HCT116 (cell line): ENCODE results near the gene BFSP2. TPM values are rescaled to one million over a fixed set of nuclear protein-coding genes. Genes with fewer than 3 reads are reported as not detected.

Source experiments
- ATAC-seq: fragments of 200-7000 bp; cut with Tn5 transposase; 2 replicates; pipeline ENCODE4 v1.9.1; 2020; ENCODE audit warnings: mild to moderate bottlenecking, moderate library complexity
- BruUV-seq: library from RNA; stranded (reverse); fragments of 400-500 nt; replicated peaks from 2 replicates; lab custom pipeline; 2021; lab: Mats Ljungman, UMichigan
- CTCF ChIA-PET: fragments of 300-600 bp; sonication (Branson Sonifier 250); formaldehyde crosslinking; loops from one replicate; lab custom pipeline; 2021; ENCODE audit warnings: antibody characterized with exemption; lab: Charles Lee
- POLR2A ChIA-PET: fragments of 300-600, 350-600 bp; sonication (Branson Sonifier 250); formaldehyde crosslinking; loops from one replicate; lab custom pipeline; 2021; ENCODE audit warnings: antibody characterized with exemption; lab: Charles Lee
- RAD21 ChIA-PET, 2 experiments: fragments of 300-600 bp; sonication (Branson Sonifier 250); formaldehyde crosslinking; loops; one replicate each; lab custom pipeline; 2023; ENCODE audit warnings: low total read pairs in 2 of 2; ENCODE audit not compliant: uncharacterized antibody in 2 of 2, unreplicated experiment in 2 of 2, low non-redundant PET in 1 of 2; lab: Charles Lee
- DNase-seq: peaks from one replicate; pipeline ENCODE4 v3.0.0-alpha.2; 2010; ENCODE audit warnings: low read depth, low spot score
- H2AFZ ChIP-seq: fragments of 200-600 bp; shearing (Covaris generic), sonication (generic); 2 replicates; pipeline ENCODE4 v1.6.1; 2017; ENCODE audit warnings: low read depth, mixed run types, mixed read lengths, antibody characterized with exemption, low read length; ENCODE audit not compliant: poor library complexity, severe bottlenecking
- H3K27ac ChIP-seq: 2 replicates; pipeline ENCODE4 v1.5.1; 2012; ENCODE audit warnings: low read depth, low read length
- H3K27me3 ChIP-seq: fragments of 200-600 bp; sonication (generic); 2 replicates; pipeline ENCODE4 v1.6.1; 2016; ENCODE audit warnings: mixed run types, low read length, mixed read lengths; ENCODE audit not compliant: insufficient read depth
- H3K36me3 ChIP-seq, 2 experiments: fragments of 200-500 bp in 1 of 2; fragments of 200-600 bp in 1 of 2; sonication (Bioruptor generic) in 1 of 2; sonication (generic) in 1 of 2; 2 replicates each; pipeline versions ENCODE4 v1.5.1 to v1.6.1; 2014 to 2016; ENCODE audit warnings: low read length in 2 of 2, inconsistent platforms in 1 of 2, mixed read lengths in 1 of 2, mixed run types in 1 of 2; ENCODE audit not compliant: insufficient read depth in 2 of 2, control insufficient read depth in 1 of 2
- H3K4me1 ChIP-seq, 2 experiments: fragments of 200-600 bp in 1 of 2; sonication (generic) in 1 of 2; 2 replicates each; pipeline versions ENCODE4 v1.5.1 to v1.6.1; 2012 to 2017; ENCODE audit warnings: low read length in 2 of 2, inconsistent platforms in 1 of 2, mild to moderate bottlenecking in 1 of 2, mixed read lengths in 1 of 2, mixed run types in 1 of 2, moderate library complexity in 1 of 2; ENCODE audit not compliant: insufficient read depth in 2 of 2, control insufficient read depth in 1 of 2
- H3K4me2 ChIP-seq: fragments of 200-600 bp; sonication (generic); 2 replicates; pipeline ENCODE4 v1.6.1; 2017; ENCODE audit warnings: mixed run types, low read length, mixed read lengths
- H3K4me3 ChIP-seq, 2 experiments: fragments of 200-600 bp in 1 of 2; sonication (generic) in 1 of 2; replicated peaks in 1 of 2; 2 replicates each; pipeline ENCODE4 v1.5.1; 2011 to 2016; ENCODE audit warnings: low read length in 2 of 2, control low read depth in 1 of 2, low read depth in 1 of 2, mild to moderate bottlenecking in 1 of 2, mixed read lengths in 1 of 2, mixed run types in 1 of 2
- H3K79me2 ChIP-seq: fragments of 200-600 bp; sonication (generic); 2 replicates; pipeline ENCODE4 v1.6.1; 2017; ENCODE audit warnings: mild to moderate bottlenecking, mixed run types, low read length, moderate library complexity, mixed read lengths; ENCODE audit not compliant: insufficient read depth
- H3K9ac ChIP-seq: fragments of 200-600 bp; sonication (generic); 2 replicates; pipeline ENCODE4 v1.6.1; 2016; ENCODE audit warnings: low read length, mixed read lengths
- H3K9me2 ChIP-seq: fragments of 200-600 bp; sonication (generic), shearing (Covaris generic); 2 replicates; pipeline ENCODE4 v1.6.1; 2017; ENCODE audit warnings: mixed run types, mild to moderate bottlenecking, moderate library complexity; ENCODE audit not compliant: insufficient read depth
- H3K9me3 ChIP-seq, 2 experiments: fragments of 200-500 bp in 1 of 2; fragments of 200-600 bp in 1 of 2; sonication (Bioruptor generic) in 1 of 2; sonication (generic) in 1 of 2; 2 replicates each; pipeline ENCODE4 v1.6.1; 2014 to 2017; ENCODE audit warnings: low read length in 2 of 2, mixed read lengths in 2 of 2, inconsistent platforms in 1 of 2, low read depth in 1 of 2, mild to moderate bottlenecking in 1 of 2, mixed run types in 1 of 2, moderate library complexity in 1 of 2; ENCODE audit not compliant: control insufficient read depth in 1 of 2, insufficient read depth in 1 of 2
- H4K20me1 ChIP-seq: fragments of 200-600 bp; sonication (generic), shearing (Covaris generic); 2 replicates; pipeline ENCODE4 v1.6.1; 2017; ENCODE audit warnings: mixed run types, mild to moderate bottlenecking, moderate library complexity; ENCODE audit not compliant: insufficient read depth
- CBX3 ChIP-seq: IDR thresholded peaks from 2 replicates; pipeline ENCODE4 v1.6.1; 2012; ENCODE audit warnings: low read depth
- CEBPB ChIP-seq: IDR thresholded peaks from 2 replicates; pipeline ENCODE4 v1.6.1; 2012; ENCODE audit warnings: low read depth
- ELF1 ChIP-seq: IDR thresholded peaks from 2 replicates; pipeline ENCODE4 v1.6.1; 2012; ENCODE audit warnings: low read depth, borderline replicate concordance
- EZH2 ChIP-seq: fragments of 200-600 bp; sonication (generic); IDR thresholded peaks from 2 replicates; pipeline ENCODE4 v1.6.1; 2017; ENCODE audit warnings: antibody characterized with exemption, mixed run types
- FOSL1 ChIP-seq: IDR thresholded peaks from 2 replicates; pipeline ENCODE4 v1.6.1; 2012; ENCODE audit warnings: low read depth
- POLR2A ChIP-seq: IDR thresholded peaks from 2 replicates; pipeline ENCODE4 v1.7.0; 2011; ENCODE audit warnings: borderline replicate concordance; ENCODE audit not compliant: insufficient read depth, insufficient read length; ENCODE audit errors: extremely low read depth
- RAD21 ChIP-seq: IDR thresholded peaks from 2 replicates; pipeline ENCODE4 v1.6.1; 2012; ENCODE audit warnings: low read depth, mild to moderate bottlenecking
- REST ChIP-seq: IDR thresholded peaks from 2 replicates; pipeline ENCODE4 v1.6.1; 2012; ENCODE audit warnings: low read depth
- SIN3A ChIP-seq: IDR thresholded peaks from 2 replicates; pipeline ENCODE4 v1.6.1; 2012; ENCODE audit warnings: low read depth
- SP1 ChIP-seq: IDR thresholded peaks from 2 replicates; pipeline ENCODE4 v1.6.1; 2012; ENCODE audit warnings: low read depth
- TCF7L2 ChIP-seq: IDR thresholded peaks from 2 replicates; pipeline ENCODE4 v1.7.0; 2011; ENCODE audit warnings: borderline replicate concordance, inconsistent platforms; ENCODE audit not compliant: insufficient read depth, insufficient read length; ENCODE audit errors: extremely low read depth
- YY1 ChIP-seq: IDR thresholded peaks from 2 replicates; pipeline ENCODE4 v1.6.1; 2011; ENCODE audit warnings: low read length, low read depth, moderate library complexity, mild to moderate bottlenecking; ENCODE audit not compliant: insufficient replicate concordance; ENCODE audit errors: extremely low read depth
- intact Hi-C: fragments of 100-400 bp; cut with micrococcal nuclease; formaldehyde crosslinking; loops from 2 replicates; pipeline ENCODE4 v1.10.0; 2022
- total RNA-seq: library from RNA; stranded (reverse); gene quantifications from one replicate; pipeline ENCODE4 v1.2.1, GENCODE V29; 2021; ENCODE audit not compliant: unreplicated experiment
- TF ChIP-seq, protein P1 (sequence below): IDR thresholded peaks from 2 replicates; pipeline ENCODE4 v1.6.1; 2012
- TF ChIP-seq, protein P2 (sequence below): IDR thresholded peaks from 2 replicates; pipeline ENCODE4 v1.6.1; 2012

Gene BFSP2
- total RNA-seq, 1 experiment from 2014 or later: not detected

GRCh38 chr3:133503409-133503808, 103.6 kb downstream of the BFSP2 start:
- CTCF ChIA-PET: no interaction called here
- no TSS peak for BruUV-seq
- Histone ChIP-seq H3K9me2 (no peaks in the 10 kb centered on the region), H3K4me2 (no peak overlapping the region), H2AFZ (no peak overlapping the region), H3K36me3 (no peaks in the 10 kb centered on the region), H3K9ac (no peak overlapping the region), H3K27me3 (no peaks in the 10 kb centered on the region), H3K27ac (no peak overlapping the region), H3K79me2 (no peaks in the 10 kb centered on the region), H3K4me3 (no peak overlapping the region), H3K9me3 (no peaks in the 10 kb centered on the region), H4K20me1 (no peaks in the 10 kb centered on the region), H3K4me1 (no peaks in the 10 kb centered on the region)
- ATAC-seq: no peak
- intact Hi-C loops: no loop called here
- POLR2A ChIA-PET: no interaction called here
- DNase-seq: no peak
- TF ChIP-seq CEBPB (no peak), REST (no peak), EZH2 (no peak), ELF1 (no peak), FOSL1 (no peak)
- TF ChIP-seq, protein P1, sequence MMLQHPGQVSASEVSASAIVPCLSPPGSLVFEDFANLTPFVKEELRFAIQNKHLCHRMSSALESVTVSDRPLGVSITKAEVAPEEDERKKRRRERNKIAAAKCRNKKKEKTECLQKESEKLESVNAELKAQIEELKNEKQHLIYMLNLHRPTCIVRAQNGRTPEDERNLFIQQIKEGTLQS: no peak
- RAD21 ChIA-PET: no interaction called here

DNA sequence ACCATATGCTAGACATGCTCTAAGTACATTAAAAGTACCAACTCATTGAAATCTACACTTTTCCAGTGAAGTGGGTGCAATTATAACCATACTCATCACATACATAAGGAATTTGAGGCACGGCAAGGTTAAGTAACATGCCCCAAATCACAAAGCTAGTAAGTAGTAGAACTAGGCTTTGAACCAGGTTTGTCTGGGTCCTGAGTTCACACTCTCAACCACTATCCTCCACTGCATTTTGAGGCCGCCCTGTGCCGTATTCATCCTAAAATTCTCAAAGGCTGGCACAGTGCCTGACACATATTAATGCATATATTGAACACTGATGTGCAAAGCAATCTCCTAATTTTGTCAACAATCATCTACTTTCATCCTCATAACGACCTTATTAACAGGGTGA, 104.9 kb downstream of the BFSP2 start:
- H3K27me3 ChIP-seq: no peaks in the 10 kb centered on the region
- no peak overlapping the region for H2AFZ ChIP-seq
- RAD21 ChIA-PET: no interaction called here
- H3K4me2 ChIP-seq: no peak overlapping the region
- H3K79me2 ChIP-seq: no peaks in the 10 kb centered on the region
- DNase-seq (no peak), ATAC-seq (no peak)
- H3K4me1 ChIP-seq: no peaks in the 10 kb centered on the region
- no peak overlapping the region for H3K27ac ChIP-seq
- no peaks in the 10 kb centered on the region for H4K20me1 ChIP-seq
- no peak overlapping the region for H3K4me3 ChIP-seq
- no peak overlapping the region for H3K9ac ChIP-seq
- H3K36me3 ChIP-seq: no peaks in the 10 kb centered on the region
- intact Hi-C loops: no loop called here
- no peaks in the 10 kb centered on the region for H3K9me2 ChIP-seq
- no peaks in the 10 kb centered on the region for H3K9me3 ChIP-seq
- no TSS peak for BruUV-seq
- POLR2A ChIA-PET: no interaction called here
- CTCF ChIA-PET: no interaction called here
- no peak for TF ChIP-seq TCF7L2
- TF ChIP-seq REST: no peak
- TF ChIP-seq EZH2: no peak
- TF ChIP-seq CBX3: no peak
- no peak for TF ChIP-seq SIN3A
- TF ChIP-seq POLR2A: no peak
- TF ChIP-seq RAD21: no peak
- TF ChIP-seq ELF1: no peak
- no peak for TF ChIP-seq SP1
- TF ChIP-seq, protein P2, sequence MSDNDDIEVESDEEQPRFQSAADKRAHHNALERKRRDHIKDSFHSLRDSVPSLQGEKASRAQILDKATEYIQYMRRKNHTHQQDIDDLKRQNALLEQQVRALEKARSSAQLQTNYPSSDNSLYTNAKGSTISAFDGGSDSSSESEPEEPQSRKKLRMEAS: no peak
- no peak for TF ChIP-seq FOSL1
- no peak for TF ChIP-seq YY1
